ENCODE measurements around the gene CDHR5. TPM values are rescaled to one million over a fixed set of nuclear protein-coding genes. Genes with fewer than 3 reads are reported as not detected.

Gene CDHR5
- total RNA-seq (ENCODE audit: low replicate concordance): 7.1 and 23.0 TPM in 2 replicates
- long read RNA-seq: 0 reads

GRCh38 chr11:624705-625635 lies at the start of gene CDHR5:
TSS of gene CDHR5 (minus strand) at chr11:624955. CDS start at chr11:624902, 53 bp downstream.
- DNase-seq (ENCODE audit: extremely low spot score, unreplicated experiment): no peak
- H3K27ac Mint-ChIP-seq: no peak within 1 kb of the TSS
- no peaks in the 10 kb centered on the region for H3K9me3 Mint-ChIP-seq
- no peak for TF ChIP-seq CTCF (conservative IDR thresholded peaks at IDR 0.05)
- H3K36me3 Mint-ChIP-seq: peaks cover 4% of the 10 kb centered on the region
- H3K27me3 Mint-ChIP-seq: peaks cover 23% of the 10 kb centered on the region
- H3K4me1 Mint-ChIP-seq (ENCODE audit: unreplicated experiment): peaks cover 11% of the 10 kb centered on the region
- H3K4me3 Mint-ChIP-seq: no peak within 1 kb of the TSS

- H3K36me3 Mint-ChIP-seq: peaks cover 19% of the 10 kb centered on the region
- no peak for DNase-seq (ENCODE audit: extremely low spot score, unreplicated experiment)
- H3K9me3 Mint-ChIP-seq: no peaks in the 10 kb centered on the region
- no peak for TF ChIP-seq CTCF (conservative IDR thresholded peaks at IDR 0.05)
- H3K4me3 Mint-ChIP-seq: no peak overlapping the region
- H3K4me1 Mint-ChIP-seq (ENCODE audit: unreplicated experiment): no peaks in the 10 kb centered on the region
- H3K27ac Mint-ChIP-seq: no peak overlapping the region
- H3K27me3 Mint-ChIP-seq: no peaks in the 10 kb centered on the region
These were observed 49.7 kb upstream of the CDHR5 start for GRCh38 chr11:674406-674805.

GRCh38 chr11:673866-674265 lies 49.1 kb upstream of the CDHR5 start:
- no peaks in the 10 kb centered on the region for H3K27me3 Mint-ChIP-seq
- no peak for DNase-seq (ENCODE audit: extremely low spot score, unreplicated experiment)
- H3K36me3 Mint-ChIP-seq: peaks cover 19% of the 10 kb centered on the region
- no peaks in the 10 kb centered on the region for H3K9me3 Mint-ChIP-seq
- TF ChIP-seq CTCF (conservative IDR thresholded peaks at IDR 0.05): no peak
- H3K4me3 Mint-ChIP-seq: no peak overlapping the region
- no peak overlapping the region for H3K27ac Mint-ChIP-seq
- H3K4me1 Mint-ChIP-seq (ENCODE audit: unreplicated experiment): no peaks in the 10 kb centered on the region

- TF ChIP-seq CTCF (conservative IDR thresholded peaks at IDR 0.05): no peak
- H3K4me1 Mint-ChIP-seq (ENCODE audit: unreplicated experiment): no peaks in the 10 kb centered on the region
- H3K9me3 Mint-ChIP-seq: no peaks in the 10 kb centered on the region
- no peaks in the 10 kb centered on the region for H3K27me3 Mint-ChIP-seq
- peak overlapping the region; percentile 73 for H3K27ac Mint-ChIP-seq
- H3K4me3 Mint-ChIP-seq: no peak overlapping the region
- H3K36me3 Mint-ChIP-seq: peaks cover 14% of the 10 kb centered on the region
- DNase-seq (ENCODE audit: extremely low spot score, unreplicated experiment): no peak
These were observed 41.0 kb upstream of the CDHR5 start for GRCh38 chr11:665704-666281.

GRCh38 chr11:665062-665703 lies 40.4 kb upstream of the CDHR5 start:
- no peak for TF ChIP-seq CTCF (conservative IDR thresholded peaks at IDR 0.05)
- Mint-ChIP-seq H3K36me3 (peaks cover 14% of the 10 kb centered on the region), H3K4me1 (ENCODE audit: unreplicated experiment) (no peaks in the 10 kb centered on the region), H3K27me3 (no peaks in the 10 kb centered on the region), H3K9me3 (no peaks in the 10 kb centered on the region), H3K27ac (peak overlapping the region; percentile 73), H3K4me3 (no peak overlapping the region)
- DNase-seq (ENCODE audit: extremely low spot score, unreplicated experiment): no peak

Measured in type B pancreatic cell (in vitro differentiated cells).